HK-2 (cell line): ENCODE results near the gene IL1R2.
"Not testable (repeated sequence)": the region's sequence is repeated elsewhere in the genome, so short reads cannot be mapped to it uniquely, and the experiment has no call there.

ENCODE experiments used
- DNase-seq: peaks from one replicate; pipeline ENCODE4 v3.0.0-alpha.2; 2018; ENCODE audit not compliant: unreplicated experiment

The IL1R2 gene

DNA sequence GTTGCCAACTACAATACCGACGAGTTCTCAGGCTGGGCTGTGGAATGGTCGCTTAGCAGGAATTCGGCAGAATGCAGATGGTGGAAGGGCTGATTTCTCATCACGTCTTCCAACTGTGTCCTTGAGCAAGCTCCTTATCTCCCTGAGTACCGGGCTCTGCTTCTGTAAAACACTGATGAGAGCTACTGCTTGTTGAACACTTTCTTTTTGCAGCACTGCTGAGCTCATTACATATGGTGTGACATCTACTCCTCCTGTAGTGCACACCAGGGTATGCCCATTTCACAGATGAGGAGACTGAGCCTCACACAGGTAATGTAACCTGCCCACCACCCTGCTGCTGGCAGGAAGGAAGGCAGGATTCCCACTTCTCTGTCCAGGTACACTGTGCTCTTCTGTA, 8.3 kb downstream of the IL1R2 start:
- no peak for DNase-seq

DNA sequence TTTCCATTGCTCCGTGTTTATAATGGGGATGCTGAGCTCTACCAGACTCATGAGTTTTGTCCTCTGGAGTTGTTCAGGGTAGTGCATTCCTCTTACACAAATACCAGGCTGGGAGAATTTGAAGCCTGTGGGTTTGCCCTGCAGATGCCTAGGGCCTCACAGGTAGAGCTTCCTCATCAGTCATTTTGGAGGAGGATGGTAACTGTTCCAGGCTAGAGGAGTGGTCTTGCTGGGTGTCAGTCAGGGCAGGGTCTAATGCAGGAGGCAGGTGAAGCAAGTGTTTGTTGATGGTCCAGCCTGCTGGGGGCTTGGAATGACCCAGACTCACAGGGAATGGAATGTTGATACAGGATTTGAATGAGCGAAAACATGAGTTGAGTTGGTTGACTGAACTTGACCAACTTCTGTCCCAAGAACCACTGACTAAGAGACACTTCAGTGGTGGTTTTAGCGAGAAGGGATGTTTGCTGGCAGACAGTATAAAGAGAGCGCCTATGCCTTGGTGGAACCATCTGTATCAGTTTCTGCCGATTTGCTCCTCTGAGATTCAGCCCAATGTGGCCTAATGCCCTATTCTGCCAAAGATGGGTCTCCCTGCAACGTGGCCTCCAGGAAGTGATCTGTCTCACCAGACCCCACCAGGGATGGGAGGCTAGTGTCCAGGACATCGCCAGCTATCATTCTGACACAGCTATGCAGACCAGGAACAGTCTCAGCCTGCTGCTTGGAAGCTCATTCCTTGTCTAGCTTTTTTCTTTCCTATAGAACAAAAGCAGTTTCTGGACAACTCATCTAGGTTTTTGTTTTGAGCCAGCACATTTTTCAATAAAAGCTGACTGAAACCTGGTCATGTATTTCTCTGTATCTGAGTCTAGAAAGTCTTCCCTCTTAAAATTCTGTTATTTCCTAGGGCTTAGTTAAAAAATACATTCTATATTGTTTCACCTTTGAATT, 9.3 kb downstream of the IL1R2 start:
- DNase-seq: no peak

DNA sequence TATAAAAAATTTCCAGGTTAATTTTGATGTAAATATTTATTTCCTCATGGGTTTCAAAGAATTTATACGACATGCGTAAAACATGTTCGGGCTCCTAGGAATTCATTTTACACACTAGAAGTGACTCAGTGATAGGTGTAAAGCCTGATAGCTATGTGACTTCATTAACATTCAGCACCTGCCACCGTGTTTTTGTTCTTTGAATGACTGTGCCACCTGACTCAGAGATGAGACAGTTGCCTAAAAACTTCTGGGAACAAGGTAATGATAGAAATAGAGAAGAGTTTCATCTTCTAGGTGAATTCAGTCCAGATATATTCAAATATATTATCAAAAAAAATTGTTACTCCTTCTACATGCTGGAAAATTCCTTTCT, 10.0 kb downstream of the IL1R2 start:
- no peak for DNase-seq

- no peak for DNase-seq
These were observed 10.5 kb downstream of the IL1R2 start for GRCh38 chr2:102002228-102002627.

DNA sequence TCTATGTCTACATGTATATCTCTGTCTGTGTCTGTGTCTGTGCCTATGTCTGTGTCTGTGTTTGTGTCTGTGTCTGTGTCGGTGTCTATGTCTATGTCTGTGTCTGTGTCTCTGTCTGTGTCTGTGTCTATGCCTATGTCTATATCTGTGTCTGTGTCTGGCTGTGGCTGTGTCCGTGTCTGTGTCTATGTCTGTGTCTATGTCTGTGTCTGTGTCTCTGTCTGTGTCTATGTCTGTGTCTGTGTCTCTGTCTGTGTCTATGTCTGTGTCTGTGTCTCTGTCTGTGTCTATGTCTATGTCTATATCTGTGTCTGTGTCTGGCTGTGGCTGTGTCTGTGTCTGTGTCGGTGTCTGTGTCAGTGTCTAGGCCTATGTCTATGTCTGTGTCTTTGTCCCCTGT, 11.1 kb downstream of the IL1R2 start:
- DNase-seq: not testable (repeated sequence)

DNA sequence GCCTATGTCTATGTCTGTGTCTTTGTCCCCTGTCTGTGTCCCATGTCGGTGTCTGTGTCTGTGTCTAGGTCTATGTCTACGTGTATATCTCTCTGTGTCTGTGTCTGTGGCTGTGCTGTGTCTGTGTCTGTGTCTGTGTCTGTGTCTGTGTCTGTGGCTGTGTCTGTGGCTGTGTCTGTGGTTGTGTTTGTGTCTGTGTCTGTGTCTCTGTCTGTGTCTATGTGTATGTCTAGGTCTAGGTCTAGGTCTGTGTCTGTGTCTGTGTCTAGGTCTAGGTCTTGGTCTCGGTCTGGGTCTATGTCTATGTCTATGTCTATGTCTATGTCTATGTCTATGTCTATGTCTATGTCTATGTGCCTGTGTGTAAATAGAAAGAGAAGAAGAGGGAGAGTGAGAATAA, 11.9 kb downstream of the IL1R2 start:
- DNase-seq: no peak

- DNase-seq: no peak
These were observed 12.8 kb downstream of the IL1R2 start for GRCh38 chr2:102004581-102004980.

- no peak for DNase-seq
These were observed 13.7 kb downstream of the IL1R2 start for GRCh38 chr2:102005449-102005848.

- no peak for DNase-seq
These were observed 14.5 kb downstream of the IL1R2 start for GRCh38 chr2:102005989-102006885.

GRCh38 chr2:102006886-102007278, 15.1 kb downstream of the IL1R2 start:
- DNase-seq: no peak

GRCh38 chr2:102008490-102008889, 16.7 kb downstream of the IL1R2 start:
- DNase-seq: no peak

DNA sequence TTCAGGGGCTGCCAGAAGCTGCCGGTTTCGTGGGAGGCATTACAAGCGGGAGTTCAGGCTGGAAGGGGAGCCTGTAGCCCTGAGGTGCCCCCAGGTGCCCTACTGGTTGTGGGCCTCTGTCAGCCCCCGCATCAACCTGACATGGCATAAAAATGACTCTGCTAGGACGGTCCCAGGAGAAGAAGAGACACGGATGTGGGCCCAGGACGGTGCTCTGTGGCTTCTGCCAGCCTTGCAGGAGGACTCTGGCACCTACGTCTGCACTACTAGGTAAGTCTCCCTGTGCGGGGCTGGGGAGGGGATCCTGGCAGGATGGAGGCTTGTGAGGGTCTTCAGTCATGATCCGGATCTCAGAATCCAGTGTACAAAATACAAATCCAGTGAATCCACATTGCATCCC, 17.8 kb downstream of the IL1R2 start:
- DNase-seq: no peak

- DNase-seq: no peak
These were observed 19.1 kb downstream of the IL1R2 start for GRCh38 chr2:102010902-102011301.

- no peak for DNase-seq
These were observed 20.4 kb downstream of the IL1R2 start for GRCh38 chr2:102012061-102012614.

DNA sequence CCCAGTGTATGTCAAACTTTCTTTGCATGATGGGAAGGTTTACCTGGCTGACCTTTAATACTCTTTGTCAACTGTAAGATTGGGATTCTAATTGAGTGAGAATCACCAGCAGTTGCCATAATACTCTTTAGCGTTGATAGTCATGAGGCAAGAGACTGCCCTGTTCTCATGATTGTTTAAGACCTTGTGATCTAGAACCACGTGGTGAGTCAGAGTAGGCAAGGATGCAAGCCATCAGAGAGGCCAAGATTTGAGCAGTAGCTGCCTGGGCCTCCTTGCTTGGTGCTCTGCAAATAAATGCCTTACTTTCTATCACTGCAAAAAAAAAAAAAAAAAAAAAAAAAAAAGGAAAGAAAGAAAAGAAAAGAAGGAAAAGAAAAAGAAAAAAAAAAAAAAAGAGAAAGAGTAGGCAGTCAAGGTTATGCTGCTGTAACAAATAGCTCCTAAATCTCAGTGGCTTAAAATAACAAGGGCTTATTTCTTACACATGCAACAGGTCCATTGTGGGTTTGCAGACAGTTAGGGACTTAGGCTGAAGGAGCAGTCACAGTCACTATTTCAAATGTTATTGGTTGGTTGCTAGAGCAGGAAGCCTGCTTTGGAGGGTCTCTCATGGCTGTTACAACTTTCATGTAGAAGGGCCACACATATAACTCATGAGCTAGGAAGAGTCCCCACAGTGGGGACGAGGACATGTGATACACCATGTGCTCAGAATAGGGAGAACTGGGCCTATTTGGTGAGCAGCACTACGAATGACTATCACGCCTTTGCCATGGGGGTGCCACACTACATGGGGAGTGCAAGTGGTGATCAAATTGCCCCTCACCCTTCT, 21.7 kb downstream of the IL1R2 start:
- DNase-seq: no peak

GRCh38 chr2:102014041-102014345, 22.2 kb downstream of the IL1R2 start:
- no peak for DNase-seq

DNA sequence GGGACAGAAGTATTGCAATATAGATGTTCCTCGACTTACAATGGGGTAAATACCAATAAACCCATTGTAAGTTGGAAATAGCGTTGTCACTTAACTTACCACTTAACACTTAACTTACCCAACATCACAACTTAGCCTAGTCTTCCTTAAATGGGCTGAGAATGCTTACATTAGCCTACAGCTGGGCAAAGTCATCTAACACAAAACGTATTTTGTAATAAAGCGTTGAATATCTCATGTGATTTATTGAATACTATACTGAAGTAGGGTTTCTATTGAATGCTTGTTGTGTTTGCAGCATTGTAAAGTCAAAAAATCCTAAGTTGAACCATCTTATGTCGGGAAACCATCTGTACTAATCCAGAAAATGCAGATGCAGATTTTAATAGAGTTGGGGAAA, 23.6 kb downstream of the IL1R2 start:
- no peak for DNase-seq

- no peak for DNase-seq
These were observed 24.7 kb downstream of the IL1R2 start for GRCh38 chr2:102016399-102016955.

DNA sequence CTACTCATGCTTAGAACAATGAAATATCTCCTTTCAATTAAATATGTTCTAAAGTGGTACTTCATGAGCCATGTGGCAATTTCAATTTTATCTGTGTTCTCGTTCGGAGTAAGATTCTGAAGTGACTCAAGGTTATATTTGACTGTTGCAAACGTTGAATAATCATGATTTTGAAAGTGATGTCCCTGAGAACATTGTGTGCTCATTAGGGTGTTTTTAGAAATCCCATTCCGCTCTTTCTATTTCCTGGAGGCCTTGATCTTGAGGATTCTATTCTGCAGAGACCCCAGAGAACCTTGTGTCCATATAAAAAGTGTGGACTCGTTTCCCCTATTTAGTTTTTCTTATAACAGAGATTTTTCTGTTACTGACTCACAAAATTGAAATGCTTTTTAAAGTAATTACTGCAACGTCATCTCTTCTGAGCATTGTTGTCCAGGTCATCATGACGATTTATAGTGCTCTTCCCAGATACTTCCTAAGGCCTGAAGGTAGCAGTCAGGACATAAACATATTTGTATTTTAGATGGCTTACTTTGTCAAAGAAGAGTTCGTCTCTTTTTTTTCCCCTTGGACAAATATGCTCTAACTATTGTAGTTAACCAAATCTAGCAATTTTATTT, 27.2 kb downstream of the IL1R2 start:
- DNase-seq: no peak

DNA sequence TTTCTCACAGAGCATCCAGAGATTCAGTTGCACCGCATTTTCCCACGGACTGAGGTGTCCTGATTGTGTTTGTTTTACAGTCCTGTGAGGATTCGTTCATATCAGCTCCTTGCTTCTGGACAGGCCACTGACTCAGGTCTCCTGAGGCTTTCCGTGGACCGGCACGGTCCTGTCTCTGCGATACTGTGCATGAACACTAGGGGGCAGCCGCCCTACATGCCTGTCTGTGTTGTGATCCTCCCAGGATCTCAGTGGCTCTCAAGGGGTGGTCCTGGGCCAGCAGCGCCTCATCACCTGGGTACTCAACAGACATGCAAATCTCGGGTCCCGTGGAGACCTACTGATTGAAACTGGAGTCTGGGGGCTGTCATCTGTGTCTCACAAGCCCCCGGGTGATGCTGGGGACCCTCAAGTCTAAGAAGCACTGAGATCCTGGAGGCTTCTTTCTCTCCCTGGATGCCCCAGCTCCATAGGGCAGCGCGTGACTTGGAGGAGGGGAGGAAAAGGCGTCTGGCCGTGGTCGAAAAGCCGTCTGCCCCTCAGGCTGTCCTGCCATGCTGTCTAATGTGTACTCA, 28.9 kb downstream of the IL1R2 start:
- peak; percentile 91 for DNase-seq

- no peak for DNase-seq
These were observed 30.0 kb downstream of the IL1R2 start for GRCh38 chr2:102021779-102022178.
